Measurements from ENCODE around the gene NUDT6.

DNA sequence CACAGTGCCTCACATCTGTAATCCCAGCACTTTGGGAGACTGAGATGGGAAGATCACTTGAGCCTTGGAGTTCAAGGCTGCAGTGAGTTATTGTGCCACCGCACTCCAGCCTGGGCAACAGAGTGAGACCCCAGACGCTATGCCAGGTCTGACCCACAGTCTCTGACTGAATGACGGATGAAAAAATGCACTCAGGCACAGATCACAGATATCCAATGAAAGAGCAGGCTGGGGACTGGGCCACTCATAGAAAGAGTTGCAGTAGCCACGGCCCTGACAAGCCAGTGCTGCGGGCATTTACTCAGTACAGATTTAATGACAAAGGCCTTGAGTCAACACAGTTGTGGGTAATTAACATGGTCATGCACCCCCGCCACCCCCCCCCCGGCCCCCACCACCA lies 22.7 kb downstream of the NUDT6 start:
- TF ChIP-seq, protein P1, sequence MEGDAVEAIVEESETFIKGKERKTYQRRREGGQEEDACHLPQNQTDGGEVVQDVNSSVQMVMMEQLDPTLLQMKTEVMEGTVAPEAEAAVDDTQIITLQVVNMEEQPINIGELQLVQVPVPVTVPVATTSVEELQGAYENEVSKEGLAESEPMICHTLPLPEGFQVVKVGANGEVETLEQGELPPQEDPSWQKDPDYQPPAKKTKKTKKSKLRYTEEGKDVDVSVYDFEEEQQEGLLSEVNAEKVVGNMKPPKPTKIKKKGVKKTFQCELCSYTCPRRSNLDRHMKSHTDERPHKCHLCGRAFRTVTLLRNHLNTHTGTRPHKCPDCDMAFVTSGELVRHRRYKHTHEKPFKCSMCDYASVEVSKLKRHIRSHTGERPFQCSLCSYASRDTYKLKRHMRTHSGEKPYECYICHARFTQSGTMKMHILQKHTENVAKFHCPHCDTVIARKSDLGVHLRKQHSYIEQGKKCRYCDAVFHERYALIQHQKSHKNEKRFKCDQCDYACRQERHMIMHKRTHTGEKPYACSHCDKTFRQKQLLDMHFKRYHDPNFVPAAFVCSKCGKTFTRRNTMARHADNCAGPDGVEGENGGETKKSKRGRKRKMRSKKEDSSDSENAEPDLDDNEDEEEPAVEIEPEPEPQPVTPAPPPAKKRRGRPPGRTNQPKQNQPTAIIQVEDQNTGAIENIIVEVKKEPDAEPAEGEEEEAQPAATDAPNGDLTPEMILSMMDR (IDR thresholded peaks at IDR 0.05; ENCODE audit: low read length) = no peak
- no peak for TF ChIP-seq EZH2 (IDR thresholded peaks at IDR 0.05; ENCODE audit: borderline replicate concordance, low read length)
